Subcutaneous adipose tissue (tissue), 4 donors: ENCODE data around the gene CPN2. TPM values are rescaled to one million over a fixed set of nuclear protein-coding genes. Genes with fewer than 3 reads are reported as not detected.

Experiments used
- total RNA-seq, 4 donors: library from RNA; depleted of rRNA; stranded (reverse); fragments of >200 nt; gene quantifications; one replicate each; pipeline ENCODE4 v1.1.0, GENCODE V29; 2016
- TF ChIP-seq, protein P1 (sequence below): fragments of 450-650 bp; IDR thresholded peaks from one replicate; pipeline ENCODE4 v1.5.1; 2016; ENCODE audit warnings: low read depth, mild to moderate bottlenecking, control low read depth, antibody characterized with exemption, moderate library complexity

CPN2 gene
- total RNA-seq, 4 donors from 2014 or later: 0.38 to 0.44 TPM; not detected in 2

DNA sequence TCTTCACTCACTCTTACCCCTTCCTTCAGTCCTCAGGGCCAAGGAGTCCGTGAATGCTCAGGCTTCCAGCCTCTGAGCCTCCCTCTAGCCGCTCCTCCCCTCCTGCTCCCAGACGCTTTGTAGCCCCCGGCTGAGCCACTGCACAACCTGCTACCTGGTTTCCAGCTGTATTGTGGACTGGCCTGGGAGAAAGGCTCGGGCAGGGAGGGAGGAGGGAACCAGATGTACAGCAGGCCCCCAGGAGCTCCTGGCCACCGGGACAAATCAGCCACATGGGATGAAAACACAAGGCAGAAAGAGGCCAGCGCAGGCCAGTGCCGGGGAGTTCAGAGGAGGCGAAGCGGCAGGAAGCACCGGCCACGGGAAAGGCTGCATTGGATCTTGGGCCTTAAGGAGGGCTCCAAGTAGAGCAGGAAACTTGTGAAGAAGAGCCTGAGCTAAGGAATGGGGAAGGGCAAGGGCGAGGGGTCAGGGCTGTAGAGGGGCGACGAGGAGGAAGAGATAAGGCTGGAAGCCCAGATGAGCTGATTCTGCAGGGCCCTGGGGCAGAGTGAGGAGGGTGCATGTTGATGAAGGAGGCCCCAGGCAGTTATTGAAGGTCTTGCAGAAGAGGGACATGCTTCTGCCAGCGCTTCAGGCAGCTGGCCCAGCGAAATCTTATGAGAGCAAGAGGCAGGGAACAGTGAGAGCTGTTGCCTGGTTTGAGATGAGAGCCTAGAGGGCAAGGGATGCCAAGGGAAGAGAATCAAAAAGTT, 14.3 kb downstream of the CPN2 start:
- TF ChIP-seq, protein P1, sequence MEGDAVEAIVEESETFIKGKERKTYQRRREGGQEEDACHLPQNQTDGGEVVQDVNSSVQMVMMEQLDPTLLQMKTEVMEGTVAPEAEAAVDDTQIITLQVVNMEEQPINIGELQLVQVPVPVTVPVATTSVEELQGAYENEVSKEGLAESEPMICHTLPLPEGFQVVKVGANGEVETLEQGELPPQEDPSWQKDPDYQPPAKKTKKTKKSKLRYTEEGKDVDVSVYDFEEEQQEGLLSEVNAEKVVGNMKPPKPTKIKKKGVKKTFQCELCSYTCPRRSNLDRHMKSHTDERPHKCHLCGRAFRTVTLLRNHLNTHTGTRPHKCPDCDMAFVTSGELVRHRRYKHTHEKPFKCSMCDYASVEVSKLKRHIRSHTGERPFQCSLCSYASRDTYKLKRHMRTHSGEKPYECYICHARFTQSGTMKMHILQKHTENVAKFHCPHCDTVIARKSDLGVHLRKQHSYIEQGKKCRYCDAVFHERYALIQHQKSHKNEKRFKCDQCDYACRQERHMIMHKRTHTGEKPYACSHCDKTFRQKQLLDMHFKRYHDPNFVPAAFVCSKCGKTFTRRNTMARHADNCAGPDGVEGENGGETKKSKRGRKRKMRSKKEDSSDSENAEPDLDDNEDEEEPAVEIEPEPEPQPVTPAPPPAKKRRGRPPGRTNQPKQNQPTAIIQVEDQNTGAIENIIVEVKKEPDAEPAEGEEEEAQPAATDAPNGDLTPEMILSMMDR: no peak

DNA sequence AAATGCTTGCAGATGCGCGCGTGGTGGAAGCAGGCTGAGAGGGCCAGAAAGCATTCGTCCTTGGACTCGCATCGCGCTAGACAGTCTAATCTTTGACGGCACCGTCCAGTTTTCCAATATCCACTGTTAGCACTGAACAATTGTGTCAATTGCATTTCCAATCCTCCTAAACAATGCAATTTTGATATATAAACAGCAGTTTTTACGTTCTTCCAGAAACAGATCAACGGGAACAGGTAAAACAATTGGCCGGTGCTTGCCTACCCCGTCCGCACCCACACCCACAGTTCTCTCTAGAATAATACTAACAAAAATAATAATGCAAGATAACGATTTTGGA, 17.2 kb downstream of the CPN2 start:
- TF ChIP-seq, protein P1: no peak

DNA sequence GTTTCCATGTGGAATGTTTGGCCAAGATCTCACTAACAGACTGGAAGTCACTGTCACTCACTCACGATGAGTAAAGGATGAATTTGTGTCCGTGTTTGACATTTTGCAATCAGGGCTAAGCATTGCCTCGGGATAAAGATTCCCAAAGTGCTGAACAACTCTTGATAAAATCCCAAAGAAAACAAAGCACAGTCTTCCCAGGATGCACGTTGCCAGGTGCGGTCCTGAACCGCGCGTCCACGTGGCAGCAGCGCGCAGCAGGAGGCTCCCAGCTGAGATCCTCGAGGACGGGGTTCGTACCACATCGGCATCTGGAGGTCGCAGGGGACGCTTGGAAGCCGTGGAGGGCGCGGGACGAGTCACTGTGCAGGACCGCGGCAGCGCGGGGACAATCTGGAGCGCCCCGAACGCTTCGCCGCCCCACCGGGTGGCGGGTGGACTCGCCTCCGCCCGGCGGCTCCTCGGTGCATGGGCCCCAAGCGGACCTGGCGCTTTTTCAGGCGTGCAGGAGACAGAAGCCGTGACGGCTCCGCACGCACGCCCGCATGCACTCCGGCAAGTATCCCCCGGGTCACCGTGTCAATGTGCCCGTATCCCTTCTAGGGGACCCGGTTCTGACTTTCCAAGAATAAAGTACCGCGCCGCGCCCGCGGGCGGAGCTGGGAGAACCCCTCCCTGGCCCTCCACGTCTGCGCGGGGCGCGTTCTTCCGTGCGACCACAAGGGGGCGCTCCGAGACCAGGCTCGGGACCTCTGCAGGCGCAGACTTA, 17.7 kb downstream of the CPN2 start:
- TF ChIP-seq, protein P1: no peak

DNA sequence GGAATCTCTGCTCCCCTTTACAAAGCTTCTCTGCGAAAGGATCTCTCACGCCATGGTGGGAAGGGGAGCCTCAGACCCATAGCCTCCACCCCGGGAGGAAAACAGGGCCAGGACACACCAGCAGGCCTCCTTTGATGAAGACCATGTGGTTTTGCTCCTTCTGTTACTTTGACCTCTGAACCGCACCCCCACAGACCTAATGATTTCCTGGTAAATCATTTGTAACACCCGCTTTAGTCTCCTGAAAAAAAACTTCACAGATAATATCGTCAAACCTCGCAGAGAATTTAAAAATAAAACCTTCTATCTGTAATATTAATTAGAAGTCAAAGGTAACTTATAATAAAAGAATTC, 18.3 kb downstream of the CPN2 start:
- TF ChIP-seq, protein P1: no peak

DNA sequence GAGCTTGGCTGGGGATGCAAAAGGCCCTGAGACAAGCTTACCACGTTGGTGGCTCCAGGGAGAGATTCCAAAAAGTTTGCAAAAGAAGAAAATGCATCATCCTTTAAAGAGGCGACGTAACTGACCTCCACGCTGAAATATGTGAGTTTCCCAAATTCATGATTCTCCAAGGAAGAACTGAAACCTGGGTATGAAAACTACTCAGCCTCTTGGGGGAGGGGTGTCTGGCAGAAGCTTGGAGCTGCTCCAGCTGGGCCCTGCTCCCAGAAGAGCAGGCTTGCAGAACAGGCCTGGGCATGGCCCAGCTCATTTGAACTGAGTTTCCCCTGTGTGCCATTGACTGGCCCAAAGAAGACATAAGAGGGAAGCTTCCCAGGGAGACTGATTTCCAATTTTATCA, 20.5 kb downstream of the CPN2 start:
- TF ChIP-seq, protein P1: no peak

DNA sequence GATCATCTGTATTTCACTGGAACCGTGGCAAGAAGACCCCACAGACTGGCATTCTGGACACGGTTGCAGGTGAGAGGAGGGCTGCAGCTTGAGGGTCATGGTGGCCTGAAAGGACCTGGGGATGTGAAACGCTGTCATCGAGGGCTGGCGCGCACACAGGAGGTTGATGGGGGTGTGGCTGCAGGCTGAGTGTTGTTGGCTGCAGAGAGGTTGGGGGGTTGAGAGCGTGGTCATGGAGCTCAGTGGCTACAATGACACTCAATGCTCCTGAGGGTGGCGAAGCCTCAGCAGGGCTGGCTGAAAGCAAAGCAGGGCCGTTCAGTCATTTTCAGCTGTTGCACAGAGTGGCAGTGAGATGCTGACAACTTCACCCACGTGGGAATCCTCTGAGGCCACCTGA, 21.0 kb downstream of the CPN2 start:
- TF ChIP-seq, protein P1: no peak

DNA sequence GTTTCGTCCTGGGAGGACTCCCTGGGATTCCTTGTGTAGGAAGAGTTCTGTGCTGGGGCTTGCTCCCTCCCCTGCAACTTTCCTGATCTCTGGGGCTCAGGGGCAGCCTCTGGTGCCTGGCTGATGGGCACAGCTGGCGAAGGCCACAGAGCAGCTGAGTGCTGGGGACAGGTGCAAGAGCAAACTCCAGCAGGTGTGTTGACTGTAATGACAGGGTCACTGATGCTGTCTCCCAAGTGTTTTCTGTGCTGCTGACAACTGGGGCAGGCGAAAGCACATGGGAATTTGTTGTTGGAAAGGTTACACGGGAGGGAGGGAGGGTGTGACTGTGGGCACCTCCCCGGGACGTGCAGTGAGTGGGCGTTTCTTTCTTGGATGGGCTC, 21.6 kb downstream of the CPN2 start:
- TF ChIP-seq, protein P1: no peak
